GM12878 (cell line): ENCODE results near the gene MAPK8. TPM values are rescaled to one million over a fixed set of nuclear protein-coding genes. Genes with fewer than 3 reads are reported as not detected.

Source experiments
- BACH1 ChIP-seq: fragments of 450-650 bp; IDR thresholded peaks from 2 replicates; pipeline ENCODE4 v1.6.1; 2017; ENCODE audit warnings: mild to moderate bottlenecking, borderline replicate concordance
- BRCA1 ChIP-seq: IDR thresholded peaks from 2 replicates; pipeline ENCODE4 v1.6.1; 2011; ENCODE audit warnings: low read depth, low read length, improper control_type of control experiment
- CEBPB ChIP-seq, 2 experiments: fragments of 150-350 bp in 1 of 2; IDR thresholded peaks; 2 replicates each; pipeline ENCODE4 v1.6.1; 2012 to 2014; ENCODE audit warnings: low read depth in 2 of 2, low read length in 2 of 2, borderline replicate concordance in 1 of 2, inconsistent platforms in 1 of 2
- EED ChIP-seq: sonication (generic); IDR thresholded peaks from 2 replicates; pipeline ENCODE4 v1.6.1; 2016; ENCODE audit warnings: antibody characterized with exemption, low read depth
- ESRRA ChIP-seq: IDR thresholded peaks from 2 replicates; pipeline ENCODE4 v1.6.1; 2012; ENCODE audit warnings: mild to moderate bottlenecking, low read length, improper control_type of control experiment
- EZH2 ChIP-seq: IDR thresholded peaks from 2 replicates; pipeline ENCODE4 v1.6.1; 2012; ENCODE audit warnings: low read depth, mild to moderate bottlenecking, control low read depth, inconsistent platforms, low read length, borderline replicate concordance; ENCODE audit not compliant: control insufficient read depth
- HDGF ChIP-seq: fragments of 450-650 bp; IDR thresholded peaks from 2 replicates; pipeline ENCODE4 v1.6.1; 2016; ENCODE audit warnings: antibody characterized with exemption
- IRF4 ChIP-seq: IDR thresholded peaks from 2 replicates; pipeline ENCODE4 v1.6.1; 2011; ENCODE audit warnings: low read depth, low read length
- JUND ChIP-seq: IDR thresholded peaks from 2 replicates; pipeline ENCODE4 v1.6.1; 2012; ENCODE audit warnings: low read depth, mild to moderate bottlenecking, low read length, improper control_type of control experiment, moderate library complexity
- KLF5 ChIP-seq: fragments of 450-650 bp; IDR thresholded peaks from 2 replicates; pipeline ENCODE4 v1.6.1; 2014; ENCODE audit warnings: mild to moderate bottlenecking; ENCODE audit not compliant: partially characterized antibody
- MYB ChIP-seq: fragments of 150-350 bp; IDR thresholded peaks from 2 replicates; pipeline ENCODE4 v1.6.1; 2014; ENCODE audit warnings: mild to moderate bottlenecking, low read depth, low read length, borderline replicate concordance
- MYC ChIP-seq: IDR thresholded peaks from 2 replicates; pipeline ENCODE4 v1.6.1; 2011; ENCODE audit warnings: mild to moderate bottlenecking, low read length, moderate library complexity, inconsistent platforms; ENCODE audit not compliant: insufficient read depth, insufficient replicate concordance, insufficient read length, severe bottlenecking
- PML ChIP-seq: IDR thresholded peaks from 2 replicates; pipeline ENCODE4 v1.6.1; 2012; ENCODE audit warnings: low read length, inconsistent platforms
- SRF ChIP-seq, 2 experiments: IDR thresholded peaks; 2 replicates each; pipeline ENCODE4 v1.6.1; 2011; ENCODE audit warnings: low read depth in 2 of 2, low read length in 2 of 2, mild to moderate bottlenecking in 1 of 2, moderate library complexity in 1 of 2
- STAT3 ChIP-seq: IDR thresholded peaks from 2 replicates; pipeline ENCODE4 v1.6.1; 2011; ENCODE audit warnings: low read depth, low read length, improper control_type of control experiment
- TAF1 ChIP-seq: IDR thresholded peaks from 2 replicates; pipeline ENCODE4 v1.6.1; 2011; ENCODE audit warnings: mild to moderate bottlenecking, low read depth, low read length, borderline replicate concordance
- YY1 ChIP-seq: IDR thresholded peaks from 2 replicates; pipeline ENCODE4 v1.6.1; 2011; ENCODE audit warnings: low read depth, mild to moderate bottlenecking, low read length
- ZBED1 ChIP-seq: IDR thresholded peaks from 2 replicates; pipeline ENCODE4 v1.6.1; 2016; ENCODE audit warnings: borderline replicate concordance
- ZNF217 ChIP-seq: fragments of 450-650 bp; IDR thresholded peaks from 2 replicates; pipeline ENCODE4 v1.6.1; 2017; ENCODE audit warnings: antibody characterized with exemption, mild to moderate bottlenecking
- polyA plus RNA-seq, 11 experiments: library from polyadenylated mRNA; depleted of rRNA in 4 of 11; unstranded in 6 of 11; stranded (reverse) in 5 of 11; fragments of >200 nt; fragmentation: Nextera tagmentation in 4 of 11; fragmentation: Illumina TruSeq in 1 of 11; extraction: Ambion mirVana in 4 of 11; extraction: Trizol in 1 of 11; gene quantifications; 1 replicate in 1 of 11; 2 replicates in 10 of 11; pipeline versions ENCODE4 v1.2.1 to v1.2.3, GENCODE V29; 2011 to 2016; ENCODE audit warnings: inconsistent platforms in 2 of 11, missing spikeins in 2 of 11, low read depth in 1 of 11
- total RNA-seq, 4 experiments: library from RNA; depleted of rRNA in 3 of 4; stranded (reverse); fragments of >200 nt in 3 of 4; fragmentation: Illumina TruSeq in 1 of 4; extraction: Trizol in 1 of 4; gene quantifications; 2 replicates each; pipeline versions ENCODE4 v1.2.1 to v1.2.3, GENCODE V29; 2013 to 2021
- TF ChIP-seq, protein P1 (sequence below): fragments of 450-650 bp; formaldehyde crosslinking; IDR thresholded peaks from 2 replicates; pipeline ENCODE4 v1.4.0; 2022; ENCODE audit warnings: mild to moderate bottlenecking, moderate library complexity
- TF ChIP-seq, protein P2 (sequence below): fragments of 450-650 bp; IDR thresholded peaks from 2 replicates; pipeline ENCODE4 v1.6.1; 2017; ENCODE audit warnings: low read depth, mild to moderate bottlenecking, moderate library complexity
- TF ChIP-seq, protein P3 (sequence below): fragments of 450-650 bp; IDR thresholded peaks from 2 replicates; pipeline ENCODE4 v1.6.1; 2016; ENCODE audit warnings: mild to moderate bottlenecking, moderate library complexity, borderline replicate concordance

The MAPK8 gene
- total and polyA plus RNA-seq, 10 of the 15 experiments (the other 5 are each of a cell fraction or from before 2014, with no cell fraction given), result 3.9 to 102 (median 40.0) TPM

DNA sequence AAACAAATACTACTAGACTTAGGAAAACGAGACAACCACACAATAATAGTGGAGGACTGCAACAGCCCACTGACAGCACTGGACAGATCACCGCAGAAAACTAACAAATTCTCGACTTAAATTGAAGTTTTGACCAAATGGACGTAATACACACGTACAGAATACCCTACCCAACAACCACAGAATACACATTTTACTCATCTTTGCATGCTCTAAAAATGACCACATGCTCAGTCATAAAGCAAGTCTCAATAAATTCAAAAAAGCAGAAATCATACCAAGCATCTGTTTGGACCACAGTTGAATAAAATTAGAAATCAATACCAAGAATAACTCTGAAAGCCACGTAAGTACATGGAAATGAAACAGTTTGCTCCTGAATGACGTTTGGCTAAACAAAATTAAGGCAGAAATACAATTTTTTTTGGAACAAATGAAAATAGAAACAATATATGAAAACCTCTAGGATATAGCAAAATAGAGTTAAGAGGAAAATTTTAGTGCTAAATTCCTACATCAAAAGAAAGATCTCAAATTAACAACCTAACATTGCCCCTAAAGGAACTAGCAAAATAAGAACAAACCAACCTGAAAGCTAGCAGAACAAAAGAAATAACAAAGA is 30.6 kb downstream of the MAPK8 start (continued):
- TF ChIP-seq, protein P1, sequence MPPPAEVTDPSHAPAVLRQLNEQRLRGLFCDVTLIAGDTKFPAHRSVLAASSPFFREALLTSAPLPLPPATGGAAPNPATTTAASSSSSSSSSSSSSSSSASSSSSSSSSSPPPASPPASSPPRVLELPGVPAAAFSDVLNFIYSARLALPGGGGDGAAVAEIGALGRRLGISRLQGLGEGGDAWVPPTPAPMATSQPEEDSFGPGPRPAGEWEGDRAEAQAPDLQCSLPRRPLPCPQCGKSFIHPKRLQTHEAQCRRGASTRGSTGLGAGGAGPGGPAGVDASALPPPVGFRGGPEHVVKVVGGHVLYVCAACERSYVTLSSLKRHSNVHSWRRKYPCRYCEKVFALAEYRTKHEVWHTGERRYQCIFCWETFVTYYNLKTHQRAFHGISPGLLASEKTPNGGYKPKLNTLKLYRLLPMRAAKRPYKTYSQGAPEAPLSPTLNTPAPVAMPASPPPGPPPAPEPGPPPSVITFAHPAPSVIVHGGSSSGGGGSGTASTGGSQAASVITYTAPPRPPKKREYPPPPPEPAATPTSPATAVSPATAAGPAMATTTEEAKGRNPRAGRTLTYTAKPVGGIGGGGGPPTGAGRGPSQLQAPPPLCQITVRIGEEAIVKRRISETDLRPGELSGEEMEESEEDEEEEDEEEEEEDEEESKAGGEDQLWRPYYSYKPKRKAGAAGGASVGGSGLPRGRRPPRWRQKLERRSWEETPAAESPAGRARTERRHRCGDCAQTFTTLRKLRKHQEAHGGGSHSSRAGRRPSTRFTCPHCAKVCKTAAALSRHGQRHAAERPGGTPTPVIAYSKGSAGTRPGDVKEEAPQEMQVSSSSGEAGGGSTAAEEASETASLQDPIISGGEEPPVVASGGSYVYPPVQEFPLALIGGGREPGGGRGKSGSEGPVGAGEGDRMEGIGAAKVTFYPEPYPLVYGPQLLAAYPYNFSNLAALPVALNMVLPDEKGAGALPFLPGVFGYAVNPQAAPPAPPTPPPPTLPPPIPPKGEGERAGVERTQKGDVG (CRISPR knock-in tag), result no peak
- TF ChIP-seq SRF (IDR thresholded peaks at IDR 0.05; ENCODE audit: low read depth in 2 of 2, low read length in 2 of 2) (0 out of 4 replicates have a peak, but pooled peaks of 1 of the 2 experiments have one; percentile 18), PML (peak; percentile 87), EZH2 (0 out of 2 replicates have a peak, but pooled peaks have one; percentile 27), ESRRA (no peak), EED (peak; percentile 94), YY1 (0 out of 2 replicates have a peak, but pooled peaks have one; percentile 28), BRCA1 (no peak), ZBED1 (peak; percentile 98), MYB (no peak), STAT3 (peak; percentile 96), MYC (no peak), ZNF217 (peak; percentile 87), CEBPB (IDR thresholded peaks at IDR 0.05; ENCODE audit: borderline replicate concordance in 1 of 2, low read depth in 2 of 2, low read length in 2 of 2) (peak in 1 of 2 experiments; percentile 99; a peak in 2 of 4 replicates), TAF1 (no peak), HDGF (no peak), BACH1 (peak; percentile 82; the same call in 1 of the 2 replicates), JUND (peak; percentile 89), IRF4 (peak; percentile 98), KLF5 (peak; percentile 93)
- TF ChIP-seq, protein P2, sequence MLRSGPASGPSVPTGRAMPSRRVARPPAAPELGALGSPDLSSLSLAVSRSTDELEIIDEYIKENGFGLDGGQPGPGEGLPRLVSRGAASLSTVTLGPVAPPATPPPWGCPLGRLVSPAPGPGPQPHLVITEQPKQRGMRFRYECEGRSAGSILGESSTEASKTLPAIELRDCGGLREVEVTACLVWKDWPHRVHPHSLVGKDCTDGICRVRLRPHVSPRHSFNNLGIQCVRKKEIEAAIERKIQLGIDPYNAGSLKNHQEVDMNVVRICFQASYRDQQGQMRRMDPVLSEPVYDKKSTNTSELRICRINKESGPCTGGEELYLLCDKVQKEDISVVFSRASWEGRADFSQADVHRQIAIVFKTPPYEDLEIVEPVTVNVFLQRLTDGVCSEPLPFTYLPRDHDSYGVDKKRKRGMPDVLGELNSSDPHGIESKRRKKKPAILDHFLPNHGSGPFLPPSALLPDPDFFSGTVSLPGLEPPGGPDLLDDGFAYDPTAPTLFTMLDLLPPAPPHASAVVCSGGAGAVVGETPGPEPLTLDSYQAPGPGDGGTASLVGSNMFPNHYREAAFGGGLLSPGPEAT, result peak; percentile 85
- TF ChIP-seq, protein P3, sequence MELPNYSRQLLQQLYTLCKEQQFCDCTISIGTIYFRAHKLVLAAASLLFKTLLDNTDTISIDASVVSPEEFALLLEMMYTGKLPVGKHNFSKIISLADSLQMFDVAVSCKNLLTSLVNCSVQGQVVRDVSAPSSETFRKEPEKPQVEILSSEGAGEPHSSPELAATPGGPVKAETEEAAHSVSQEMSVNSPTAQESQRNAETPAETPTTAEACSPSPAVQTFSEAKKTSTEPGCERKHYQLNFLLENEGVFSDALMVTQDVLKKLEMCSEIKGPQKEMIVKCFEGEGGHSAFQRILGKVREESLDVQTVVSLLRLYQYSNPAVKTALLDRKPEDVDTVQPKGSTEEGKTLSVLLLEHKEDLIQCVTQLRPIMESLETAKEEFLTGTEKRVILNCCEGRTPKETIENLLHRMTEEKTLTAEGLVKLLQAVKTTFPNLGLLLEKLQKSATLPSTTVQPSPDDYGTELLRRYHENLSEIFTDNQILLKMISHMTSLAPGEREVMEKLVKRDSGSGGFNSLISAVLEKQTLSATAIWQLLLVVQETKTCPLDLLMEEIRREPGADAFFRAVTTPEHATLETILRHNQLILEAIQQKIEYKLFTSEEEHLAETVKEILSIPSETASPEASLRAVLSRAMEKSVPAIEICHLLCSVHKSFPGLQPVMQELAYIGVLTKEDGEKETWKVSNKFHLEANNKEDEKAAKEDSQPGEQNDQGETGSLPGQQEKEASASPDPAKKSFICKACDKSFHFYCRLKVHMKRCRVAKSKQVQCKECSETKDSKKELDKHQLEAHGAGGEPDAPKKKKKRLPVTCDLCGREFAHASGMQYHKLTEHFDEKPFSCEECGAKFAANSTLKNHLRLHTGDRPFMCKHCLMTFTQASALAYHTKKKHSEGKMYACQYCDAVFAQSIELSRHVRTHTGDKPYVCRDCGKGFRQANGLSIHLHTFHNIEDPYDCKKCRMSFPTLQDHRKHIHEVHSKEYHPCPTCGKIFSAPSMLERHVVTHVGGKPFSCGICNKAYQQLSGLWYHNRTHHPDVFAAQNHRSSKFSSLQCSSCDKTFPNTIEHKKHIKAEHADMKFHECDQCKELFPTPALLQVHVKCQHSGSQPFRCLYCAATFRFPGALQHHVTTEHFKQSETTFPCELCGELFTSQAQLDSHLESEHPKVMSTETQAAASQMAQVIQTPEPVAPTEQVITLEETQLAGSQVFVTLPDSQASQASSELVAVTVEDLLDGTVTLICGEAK, result no peak
